ENCODE measurements around the gene RASAL2.

RASAL2 gene

DNA sequence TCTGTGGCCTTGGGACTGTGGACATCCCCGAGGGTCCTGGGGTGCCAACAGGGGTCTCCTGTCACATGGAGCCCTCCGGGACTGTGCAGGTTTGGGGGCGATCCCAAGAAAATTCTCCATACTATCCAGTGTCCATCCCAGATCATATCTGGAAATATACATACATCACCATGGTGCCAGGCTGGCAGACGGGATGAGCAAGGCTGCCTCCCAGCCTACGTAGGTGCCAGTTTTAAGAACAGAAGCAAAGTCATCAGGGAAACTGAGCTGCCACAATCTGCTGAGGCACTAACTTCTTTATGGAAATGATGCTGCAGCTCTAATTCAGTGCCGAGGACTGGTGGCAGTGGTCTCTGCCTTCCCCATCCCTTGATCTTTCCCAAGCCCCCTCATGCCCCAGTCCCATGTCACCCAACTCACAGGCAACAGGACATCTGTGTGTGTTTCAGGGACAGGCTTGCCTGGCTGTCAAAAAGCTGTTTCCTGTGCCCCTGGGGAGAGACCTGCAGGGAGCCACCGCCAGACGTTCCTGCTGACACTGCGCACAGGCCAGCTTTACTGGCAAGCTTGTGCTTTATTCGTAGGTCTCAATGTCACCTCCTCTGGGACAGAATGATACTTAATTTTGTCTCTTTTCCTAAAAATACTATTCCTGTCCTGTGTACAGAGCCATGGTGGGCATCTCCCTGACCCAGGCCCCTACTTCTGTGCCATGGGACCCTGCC is 434.5 kb downstream of the RASAL2 start:
- DNase-seq (ENCODE audit: extremely low read depth, insufficient read length): no peak
- no peak for TF ChIP-seq CTCF (IDR thresholded peaks at IDR 0.05; ENCODE audit: insufficient read depth, low read length, poor library complexity, severe bottlenecking)
- Histone ChIP-seq H3K4me3 (replicated peaks; ENCODE audit: low read depth, low read length) (no peak overlapping the region), H3K36me3 (ENCODE audit: control insufficient read depth, insufficient read depth, low read length) (no peaks in the 10 kb centered on the region), H3K27me3 (replicated peaks; ENCODE audit: control insufficient read depth, insufficient read depth, low read length) (no peaks in the 10 kb centered on the region)

DNA sequence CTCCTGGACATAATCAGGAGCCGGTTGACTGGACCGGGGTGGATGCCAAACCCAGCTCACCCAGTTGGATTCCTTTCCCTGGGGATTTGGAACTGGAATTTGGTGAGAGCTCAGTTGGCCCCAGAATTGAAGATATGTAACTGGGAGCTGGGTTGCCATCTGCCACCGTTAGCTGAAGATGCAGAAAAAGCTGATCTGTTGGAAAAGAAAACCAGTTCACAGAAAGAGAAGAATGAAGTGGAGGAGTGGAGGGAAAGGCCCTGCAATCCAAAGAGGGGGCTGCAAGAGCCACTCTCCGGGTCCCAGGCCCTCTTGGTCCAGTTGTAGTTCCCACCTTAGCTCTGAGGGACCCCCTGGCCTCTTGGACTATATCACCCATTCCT is 435.0 kb downstream of the RASAL2 start:
- no peaks in the 10 kb centered on the region for H3K36me3 ChIP-seq (ENCODE audit: control insufficient read depth, insufficient read depth, low read length)
- no peak overlapping the region for H3K4me3 ChIP-seq (replicated peaks; ENCODE audit: low read depth, low read length)
- no peaks in the 10 kb centered on the region for H3K27me3 ChIP-seq (replicated peaks; ENCODE audit: control insufficient read depth, insufficient read depth, low read length)
- TF ChIP-seq CTCF (IDR thresholded peaks at IDR 0.05; ENCODE audit: insufficient read depth, low read length, poor library complexity, severe bottlenecking): no peak
- no peak for DNase-seq (ENCODE audit: extremely low read depth, insufficient read length)

GRCh38 chr1:178529364-178530036 is 435.6 kb downstream of the RASAL2 start:
- no peaks in the 10 kb centered on the region for H3K36me3 ChIP-seq (ENCODE audit: control insufficient read depth, insufficient read depth, low read length)
- H3K27me3 ChIP-seq (replicated peaks; ENCODE audit: control insufficient read depth, insufficient read depth, low read length): no peaks in the 10 kb centered on the region
- TF ChIP-seq CTCF (IDR thresholded peaks at IDR 0.05; ENCODE audit: insufficient read depth, low read length, poor library complexity, severe bottlenecking): no peak
- no peak overlapping the region for H3K4me3 ChIP-seq (replicated peaks; ENCODE audit: low read depth, low read length)
- DNase-seq (ENCODE audit: extremely low read depth, insufficient read length): no peak

DNA sequence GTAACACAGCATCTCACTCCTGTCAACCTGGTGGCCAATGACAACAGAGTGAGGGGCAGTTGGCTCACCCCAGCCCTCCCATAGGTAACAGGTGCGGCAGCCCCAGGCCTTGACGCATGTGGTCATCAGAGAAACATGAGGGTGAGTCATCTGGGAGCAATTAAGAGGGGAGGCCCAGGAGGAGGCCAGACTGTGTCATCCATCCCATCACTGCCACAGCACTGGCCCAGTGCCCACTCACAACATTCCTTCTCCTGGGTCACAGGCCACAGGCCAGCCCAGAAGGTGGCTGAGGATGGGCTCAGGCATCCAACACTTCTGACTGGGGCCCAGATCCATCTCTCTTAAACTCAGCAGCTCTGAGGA is 436.1 kb downstream of the RASAL2 start:
- no peaks in the 10 kb centered on the region for H3K36me3 ChIP-seq (ENCODE audit: control insufficient read depth, insufficient read depth, low read length)
- DNase-seq (ENCODE audit: extremely low read depth, insufficient read length): no peak
- no peak overlapping the region for H3K4me3 ChIP-seq (replicated peaks; ENCODE audit: low read depth, low read length)
- TF ChIP-seq CTCF (IDR thresholded peaks at IDR 0.05; ENCODE audit: insufficient read depth, low read length, poor library complexity, severe bottlenecking): no peak
- H3K27me3 ChIP-seq (replicated peaks; ENCODE audit: control insufficient read depth, insufficient read depth, low read length): no peaks in the 10 kb centered on the region

GRCh38 chr1:178530502-178530901 is 436.6 kb downstream of the RASAL2 start:
- no peaks in the 10 kb centered on the region for H3K27me3 ChIP-seq (replicated peaks; ENCODE audit: control insufficient read depth, insufficient read depth, low read length)
- no peaks in the 10 kb centered on the region for H3K36me3 ChIP-seq (ENCODE audit: control insufficient read depth, insufficient read depth, low read length)
- no peak for TF ChIP-seq CTCF (IDR thresholded peaks at IDR 0.05; ENCODE audit: insufficient read depth, low read length, poor library complexity, severe bottlenecking)
- no peak overlapping the region for H3K4me3 ChIP-seq (replicated peaks; ENCODE audit: low read depth, low read length)
- no peak for DNase-seq (ENCODE audit: extremely low read depth, insufficient read length)
